ENCODE data around the gene FOSB. TPM values are rescaled to one million over a fixed set of nuclear protein-coding genes. Genes with fewer than 3 reads are reported as not detected.
A peak's percentile ranks its signal among the peaks of the same experiment; 100 is the strongest.

Gene FOSB
- total and polyA plus RNA-seq, 2 donors (not counting 1 experiment from before 2014, with no cell fraction given), result 2.8 to 24.9 TPM

DNA sequence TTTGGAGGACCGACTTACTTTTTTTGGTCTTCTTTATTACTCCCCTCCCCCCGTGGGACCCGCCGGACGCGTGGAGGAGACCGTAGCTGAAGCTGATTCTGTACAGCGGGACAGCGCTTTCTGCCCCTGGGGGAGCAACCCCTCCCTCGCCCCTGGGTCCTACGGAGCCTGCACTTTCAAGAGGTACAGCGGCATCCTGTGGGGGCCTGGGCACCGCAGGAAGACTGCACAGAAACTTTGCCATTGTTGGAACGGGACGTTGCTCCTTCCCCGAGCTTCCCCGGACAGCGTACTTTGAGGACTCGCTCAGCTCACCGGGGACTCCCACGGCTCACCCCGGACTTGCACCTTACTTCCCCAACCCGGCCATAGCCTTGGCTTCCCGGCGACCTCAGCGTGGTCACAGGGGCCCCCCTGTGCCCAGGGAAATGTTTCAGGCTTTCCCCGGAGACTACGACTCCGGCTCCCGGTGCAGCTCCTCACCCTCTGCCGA lies 409 bp downstream of the FOSB start:
- H3K27ac ChIP-seq (ENCODE audit: insufficient read depth, low read length), result peak overlapping the region; percentile 95
- peaks cover 31% of the 10 kb centered on the region for H3K79me2 ChIP-seq (ENCODE audit: control insufficient read depth, insufficient read depth, low read length)
- no peak overlapping the region for H2AFZ ChIP-seq (ENCODE audit: low read length)
- DNase-seq (ENCODE audit: low read depth in 2 of 2), result no peak
- no peaks in the 10 kb centered on the region for H3K9me3 ChIP-seq (ENCODE audit: control insufficient read depth, insufficient read depth, low read depth, low read length)
- no peak for TF ChIP-seq EZH2 (IDR thresholded peaks at IDR 0.05; ENCODE audit: low read length, missing control alignments)
- TF ChIP-seq, protein P1, sequence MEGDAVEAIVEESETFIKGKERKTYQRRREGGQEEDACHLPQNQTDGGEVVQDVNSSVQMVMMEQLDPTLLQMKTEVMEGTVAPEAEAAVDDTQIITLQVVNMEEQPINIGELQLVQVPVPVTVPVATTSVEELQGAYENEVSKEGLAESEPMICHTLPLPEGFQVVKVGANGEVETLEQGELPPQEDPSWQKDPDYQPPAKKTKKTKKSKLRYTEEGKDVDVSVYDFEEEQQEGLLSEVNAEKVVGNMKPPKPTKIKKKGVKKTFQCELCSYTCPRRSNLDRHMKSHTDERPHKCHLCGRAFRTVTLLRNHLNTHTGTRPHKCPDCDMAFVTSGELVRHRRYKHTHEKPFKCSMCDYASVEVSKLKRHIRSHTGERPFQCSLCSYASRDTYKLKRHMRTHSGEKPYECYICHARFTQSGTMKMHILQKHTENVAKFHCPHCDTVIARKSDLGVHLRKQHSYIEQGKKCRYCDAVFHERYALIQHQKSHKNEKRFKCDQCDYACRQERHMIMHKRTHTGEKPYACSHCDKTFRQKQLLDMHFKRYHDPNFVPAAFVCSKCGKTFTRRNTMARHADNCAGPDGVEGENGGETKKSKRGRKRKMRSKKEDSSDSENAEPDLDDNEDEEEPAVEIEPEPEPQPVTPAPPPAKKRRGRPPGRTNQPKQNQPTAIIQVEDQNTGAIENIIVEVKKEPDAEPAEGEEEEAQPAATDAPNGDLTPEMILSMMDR (conservative IDR thresholded peaks at IDR 0.05 in 1 of 2, IDR thresholded peaks at IDR 0.05 in 1 of 2; ENCODE audit: low read depth in 1 of 2, low read length in 2 of 2), result peak in 1 of 2 donors; percentile 10
- peak overlapping the region; percentile 97 for H3K4me2 ChIP-seq (ENCODE audit: extremely low read depth, insufficient read depth, low read length)
- H3K9ac ChIP-seq (ENCODE audit: insufficient read depth, low read length), result peak overlapping the region; percentile 93
- H3K27me3 ChIP-seq (ENCODE audit: control insufficient read depth, insufficient read depth, low read length), result no peaks in the 10 kb centered on the region
- H3K36me3 ChIP-seq (ENCODE audit: control insufficient read depth, insufficient read depth, low read length), result no peaks in the 10 kb centered on the region
- peak overlapping the region; percentile 79 to 90 (median 86) for H3K4me3 ChIP-seq (replicated peaks in 1 of 4; ENCODE audit: control extremely low read depth in 1 of 4, insufficient read depth in 1 of 4, low read depth in 3 of 4, low read length in 4 of 4)
- H3K4me1 ChIP-seq (ENCODE audit: control insufficient read depth, extremely low read depth, insufficient read depth, low read length), result peaks cover 6% of the 10 kb centered on the region
- no peaks in the 10 kb centered on the region for H4K20me1 ChIP-seq (ENCODE audit: control insufficient read depth, extremely low read depth, insufficient read depth, low read length)

DNA sequence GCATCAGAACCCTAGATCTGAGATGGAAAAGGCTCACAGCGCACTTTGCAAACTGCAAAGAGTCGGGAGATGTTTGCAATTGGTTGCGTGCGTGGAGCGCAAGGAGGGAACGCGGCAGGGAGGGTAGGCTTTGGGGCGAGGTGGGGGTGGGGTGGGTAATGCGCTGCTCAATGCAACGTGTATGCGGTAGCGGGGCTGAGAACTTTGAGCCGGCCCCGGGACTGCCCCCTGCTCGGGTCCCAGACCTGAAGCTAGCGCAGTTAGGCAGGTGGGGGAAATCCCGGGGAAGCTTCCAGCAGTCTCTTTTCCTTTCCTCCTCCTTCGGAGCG lies 971 bp downstream of the FOSB start:
- H3K4me2 ChIP-seq (ENCODE audit: extremely low read depth, insufficient read depth, low read length), result peak overlapping the region; percentile 97
- peak overlapping the region; percentile 95 for H3K27ac ChIP-seq (ENCODE audit: insufficient read depth, low read length)
- peaks cover 36% of the 10 kb centered on the region for H3K79me2 ChIP-seq (ENCODE audit: control insufficient read depth, insufficient read depth, low read length)
- H3K9ac ChIP-seq (ENCODE audit: insufficient read depth, low read length), result peak overlapping the region; percentile 93
- H3K36me3 ChIP-seq (ENCODE audit: control insufficient read depth, insufficient read depth, low read length), result no peaks in the 10 kb centered on the region
- peak overlapping the region; percentile 79 to 90 (median 86) for H3K4me3 ChIP-seq (replicated peaks in 1 of 4; ENCODE audit: control extremely low read depth in 1 of 4, insufficient read depth in 1 of 4, low read depth in 3 of 4, low read length in 4 of 4)
- DNase-seq (ENCODE audit: low read depth in 2 of 2), result peak in 1 of 2 donors; percentile 44
- H3K9me3 ChIP-seq (ENCODE audit: control insufficient read depth, insufficient read depth, low read depth, low read length), result no peaks in the 10 kb centered on the region
- TF ChIP-seq, protein P1 (conservative IDR thresholded peaks at IDR 0.05 in 1 of 2, IDR thresholded peaks at IDR 0.05 in 1 of 2; ENCODE audit: low read depth in 1 of 2, low read length in 2 of 2), result no peak
- TF ChIP-seq EZH2 (IDR thresholded peaks at IDR 0.05; ENCODE audit: low read length, missing control alignments), result no peak
- H2AFZ ChIP-seq (ENCODE audit: low read length), result no peak overlapping the region
- peaks cover 6% of the 10 kb centered on the region for H3K4me1 ChIP-seq (ENCODE audit: control insufficient read depth, extremely low read depth, insufficient read depth, low read length)
- no peaks in the 10 kb centered on the region for H4K20me1 ChIP-seq (ENCODE audit: control insufficient read depth, extremely low read depth, insufficient read depth, low read length)
- H3K27me3 ChIP-seq (ENCODE audit: control insufficient read depth, insufficient read depth, low read length), result no peaks in the 10 kb centered on the region

DNA sequence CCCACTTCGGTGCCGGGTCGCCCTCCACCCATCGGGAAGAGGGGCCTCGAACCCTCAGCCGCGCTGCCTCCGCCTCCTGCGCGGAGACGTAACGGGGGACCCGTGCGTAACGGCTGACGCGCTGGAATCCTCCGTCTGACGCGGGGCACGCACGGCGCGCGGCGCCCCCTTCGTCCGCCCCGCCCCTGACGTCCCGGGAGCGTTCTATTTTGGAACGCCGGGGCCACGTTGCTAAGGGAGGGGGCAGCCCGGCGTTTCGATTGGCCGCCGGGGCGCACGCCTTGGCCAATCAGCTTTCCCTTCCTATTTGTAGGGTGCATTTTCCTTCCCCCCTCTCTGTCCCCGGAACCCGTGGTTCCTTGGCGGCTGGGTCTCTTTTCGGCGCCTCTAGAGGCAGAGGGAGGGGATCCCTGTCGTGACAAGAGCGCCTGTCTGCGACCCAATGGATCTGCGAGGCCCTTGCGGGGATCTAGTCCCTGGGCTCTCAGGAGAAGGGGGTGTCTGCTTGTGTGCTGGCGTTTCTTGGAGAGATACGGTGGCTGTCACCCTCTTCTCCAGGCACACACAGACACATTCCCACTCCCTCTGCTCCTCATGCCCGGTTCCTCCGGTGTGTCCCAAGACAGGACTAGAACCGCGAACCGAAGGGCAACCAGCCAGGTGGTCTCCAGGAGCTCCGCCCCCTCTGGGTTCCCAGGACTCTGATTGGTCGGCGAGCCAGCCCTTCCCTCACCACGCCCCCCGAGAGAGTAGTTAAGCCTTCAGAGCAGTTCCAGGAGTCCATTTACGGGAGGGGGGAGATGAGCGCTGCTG lies 1.5 kb downstream of the FOSB start:
- no peak overlapping the region for H2AFZ ChIP-seq (ENCODE audit: low read length)
- peak overlapping the region; percentile 79 to 90 (median 86) for H3K4me3 ChIP-seq (replicated peaks in 1 of 4; ENCODE audit: control extremely low read depth in 1 of 4, insufficient read depth in 1 of 4, low read depth in 3 of 4, low read length in 4 of 4)
- H3K4me2 ChIP-seq (ENCODE audit: extremely low read depth, insufficient read depth, low read length), result peak overlapping the region; percentile 97
- H3K36me3 ChIP-seq (ENCODE audit: control insufficient read depth, insufficient read depth, low read length), result no peaks in the 10 kb centered on the region
- no peaks in the 10 kb centered on the region for H3K9me3 ChIP-seq (ENCODE audit: control insufficient read depth, insufficient read depth, low read depth, low read length)
- no peaks in the 10 kb centered on the region for H3K27me3 ChIP-seq (ENCODE audit: control insufficient read depth, insufficient read depth, low read length)
- TF ChIP-seq EZH2 (IDR thresholded peaks at IDR 0.05; ENCODE audit: low read length, missing control alignments), result no peak
- TF ChIP-seq, protein P1 (conservative IDR thresholded peaks at IDR 0.05 in 1 of 2, IDR thresholded peaks at IDR 0.05 in 1 of 2; ENCODE audit: low read depth in 1 of 2, low read length in 2 of 2), result peak in 1 of 2 donors; percentile 1
- no peaks in the 10 kb centered on the region for H4K20me1 ChIP-seq (ENCODE audit: control insufficient read depth, extremely low read depth, insufficient read depth, low read length)
- H3K9ac ChIP-seq (ENCODE audit: insufficient read depth, low read length), result peak overlapping the region; percentile 93
- peak; percentile 92 to 94 for DNase-seq (ENCODE audit: low read depth in 2 of 2)
- peaks cover 7% of the 10 kb centered on the region for H3K4me1 ChIP-seq (ENCODE audit: control insufficient read depth, extremely low read depth, insufficient read depth, low read length)
- peak overlapping the region; percentile 95 for H3K27ac ChIP-seq (ENCODE audit: insufficient read depth, low read length)
- H3K79me2 ChIP-seq (ENCODE audit: control insufficient read depth, insufficient read depth, low read length), result peaks cover 41% of the 10 kb centered on the region

All from fibroblast of lung (primary cell).